ENCODE results near the gene EI24. TPM values are rescaled to one million over a fixed set of nuclear protein-coding genes. Genes with fewer than 3 reads are reported as not detected.

Gene EI24
- total and polyA plus RNA-seq, 2 experiments from 2014 or later, result 76.2 to 130 TPM

DNA sequence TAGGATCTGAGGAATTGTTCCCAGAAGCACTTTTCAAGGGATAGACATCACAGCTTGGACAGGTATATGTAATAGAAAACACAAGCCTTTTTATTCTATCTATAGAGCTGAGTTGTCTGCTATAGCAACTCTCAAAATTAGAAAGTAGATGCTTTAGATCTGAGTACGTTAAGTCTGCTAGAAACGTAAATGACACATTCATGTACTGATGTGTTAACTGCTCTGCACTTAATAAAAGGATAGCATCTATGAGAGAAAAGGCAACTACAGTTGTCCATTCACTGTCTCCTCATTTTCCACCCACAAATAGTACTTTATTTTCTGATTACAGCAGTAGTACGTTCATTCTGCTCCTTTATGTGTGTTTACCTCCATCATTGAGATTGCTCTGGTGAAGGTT is 17.3 kb downstream of the EI24 start:
- H4K20me1 ChIP-seq (ENCODE audit: insufficient read depth, poor library complexity, severe bottlenecking), result no peaks in the 10 kb centered on the region
- no peak for DNase-seq (ENCODE audit: low spot score)
- peaks cover 9% of the 10 kb centered on the region for H3K79me2 ChIP-seq
- H3K27ac ChIP-seq, result no peak overlapping the region
- no peaks in the 10 kb centered on the region for H3K9me2 ChIP-seq (replicated peaks; ENCODE audit: insufficient read depth)
- H3K4me1 ChIP-seq (ENCODE audit: insufficient read depth), result peaks cover 6% of the 10 kb centered on the region
- H2AFZ ChIP-seq, result no peak overlapping the region
- no peaks in the 10 kb centered on the region for H3K36me3 ChIP-seq (replicated peaks; ENCODE audit: insufficient read depth, low read depth)
- TF ChIP-seq EZH2phosphoT487 (IDR thresholded peaks at IDR 0.05; ENCODE audit: low read depth, severe bottlenecking, unreplicated experiment), result no peak
- no peak for TF ChIP-seq EZH2 (IDR thresholded peaks at IDR 0.05; ENCODE audit: borderline replicate concordance)
- no peak for TF ChIP-seq CTCF (IDR thresholded peaks at IDR 0.05; ENCODE audit: poor library complexity)
- no peak overlapping the region for H3K4me3 ChIP-seq
- H3K27me3 ChIP-seq, result no peaks in the 10 kb centered on the region
- no peak overlapping the region for H3K4me2 ChIP-seq
- WGBS (ENCODE audit: low lambda C conversion rate, missing lambda C conversion rate), result 88% methylated on average over 3 of the region's 3 CpGs
- H3K9me3 ChIP-seq (ENCODE audit: low read depth), result no peaks in the 10 kb centered on the region

GRCh38 chr11:125587480-125587879 is 18.2 kb downstream of the EI24 start:
- Histone ChIP-seq H3K4me2 (no peak overlapping the region), H3K9me3 (ENCODE audit: low read depth) (no peaks in the 10 kb centered on the region), H3K4me3 (no peak overlapping the region), H3K27ac (no peak overlapping the region), H2AFZ (no peak overlapping the region), H3K36me3 (replicated peaks; ENCODE audit: insufficient read depth, low read depth) (no peaks in the 10 kb centered on the region), H3K4me1 (ENCODE audit: insufficient read depth) (peaks cover 6% of the 10 kb centered on the region), H3K79me2 (peaks cover 9% of the 10 kb centered on the region), H3K9me2 (replicated peaks; ENCODE audit: insufficient read depth) (no peaks in the 10 kb centered on the region), H4K20me1 (ENCODE audit: insufficient read depth, poor library complexity, severe bottlenecking) (no peaks in the 10 kb centered on the region), H3K27me3 (no peaks in the 10 kb centered on the region)
- TF ChIP-seq EZH2 (IDR thresholded peaks at IDR 0.05; ENCODE audit: borderline replicate concordance) (no peak), CTCF (IDR thresholded peaks at IDR 0.05; ENCODE audit: poor library complexity) (no peak), EZH2phosphoT487 (IDR thresholded peaks at IDR 0.05; ENCODE audit: low read depth, severe bottlenecking, unreplicated experiment) (no peak)
- no peak for DNase-seq (ENCODE audit: low spot score)
- WGBS (ENCODE audit: low lambda C conversion rate, missing lambda C conversion rate), result 92% methylated on average over 1 of the region's 1 CpG

- Histone ChIP-seq H3K4me3 (no peak overlapping the region), H3K9me2 (replicated peaks; ENCODE audit: insufficient read depth) (no peaks in the 10 kb centered on the region), H3K36me3 (replicated peaks; ENCODE audit: insufficient read depth, low read depth) (no peaks in the 10 kb centered on the region), H3K4me1 (ENCODE audit: insufficient read depth) (peaks cover 6% of the 10 kb centered on the region), H3K27ac (no peak overlapping the region), H3K4me2 (no peak overlapping the region), H2AFZ (no peak overlapping the region), H3K27me3 (no peaks in the 10 kb centered on the region), H3K9me3 (ENCODE audit: low read depth) (no peaks in the 10 kb centered on the region), H4K20me1 (ENCODE audit: insufficient read depth, poor library complexity, severe bottlenecking) (no peaks in the 10 kb centered on the region), H3K79me2 (peaks cover 12% of the 10 kb centered on the region)
- no peak for TF ChIP-seq CTCF (IDR thresholded peaks at IDR 0.05; ENCODE audit: poor library complexity)
- no peak for TF ChIP-seq EZH2 (IDR thresholded peaks at IDR 0.05; ENCODE audit: borderline replicate concordance)
- no peak for TF ChIP-seq EZH2phosphoT487 (IDR thresholded peaks at IDR 0.05; ENCODE audit: low read depth, severe bottlenecking, unreplicated experiment)
- no peak for DNase-seq (ENCODE audit: low spot score)
- 29% methylated on average over 3 of the region's 3 CpGs for WGBS (ENCODE audit: low lambda C conversion rate, missing lambda C conversion rate)
Observed at GRCh38 chr11:125588505-125588904, 19.2 kb downstream of the EI24 start.
